ENCODE results near the gene CTXND2. TPM values are rescaled to one million over a fixed set of nuclear protein-coding genes. Genes with fewer than 3 reads are reported as not detected.

Gene CTXND2
- total and polyA plus RNA-seq, 2 of the 8 experiments (the other 6 are each of a cell fraction or from before 2014, with no cell fraction given), result not detected

DNA sequence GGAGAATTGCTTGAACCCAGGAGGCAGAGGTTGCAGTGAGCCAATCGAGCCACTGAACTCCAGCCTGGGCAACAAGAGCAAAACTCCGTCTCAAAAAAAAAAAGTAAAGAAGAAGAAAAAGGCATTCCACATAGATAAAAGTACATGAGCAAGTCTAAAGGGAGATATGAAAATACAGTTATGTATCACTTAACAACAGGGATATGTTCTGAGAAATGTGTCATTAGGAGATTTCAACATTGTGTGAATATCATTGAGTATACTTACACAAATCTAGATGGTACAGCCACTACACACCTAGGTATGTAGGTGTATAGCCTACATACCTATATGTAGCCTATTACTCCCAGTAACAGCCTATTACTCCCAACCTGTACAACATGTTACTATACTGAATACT is 23.2 kb upstream of the CTXND2 start (continued):
- TF ChIP-seq, protein P1, sequence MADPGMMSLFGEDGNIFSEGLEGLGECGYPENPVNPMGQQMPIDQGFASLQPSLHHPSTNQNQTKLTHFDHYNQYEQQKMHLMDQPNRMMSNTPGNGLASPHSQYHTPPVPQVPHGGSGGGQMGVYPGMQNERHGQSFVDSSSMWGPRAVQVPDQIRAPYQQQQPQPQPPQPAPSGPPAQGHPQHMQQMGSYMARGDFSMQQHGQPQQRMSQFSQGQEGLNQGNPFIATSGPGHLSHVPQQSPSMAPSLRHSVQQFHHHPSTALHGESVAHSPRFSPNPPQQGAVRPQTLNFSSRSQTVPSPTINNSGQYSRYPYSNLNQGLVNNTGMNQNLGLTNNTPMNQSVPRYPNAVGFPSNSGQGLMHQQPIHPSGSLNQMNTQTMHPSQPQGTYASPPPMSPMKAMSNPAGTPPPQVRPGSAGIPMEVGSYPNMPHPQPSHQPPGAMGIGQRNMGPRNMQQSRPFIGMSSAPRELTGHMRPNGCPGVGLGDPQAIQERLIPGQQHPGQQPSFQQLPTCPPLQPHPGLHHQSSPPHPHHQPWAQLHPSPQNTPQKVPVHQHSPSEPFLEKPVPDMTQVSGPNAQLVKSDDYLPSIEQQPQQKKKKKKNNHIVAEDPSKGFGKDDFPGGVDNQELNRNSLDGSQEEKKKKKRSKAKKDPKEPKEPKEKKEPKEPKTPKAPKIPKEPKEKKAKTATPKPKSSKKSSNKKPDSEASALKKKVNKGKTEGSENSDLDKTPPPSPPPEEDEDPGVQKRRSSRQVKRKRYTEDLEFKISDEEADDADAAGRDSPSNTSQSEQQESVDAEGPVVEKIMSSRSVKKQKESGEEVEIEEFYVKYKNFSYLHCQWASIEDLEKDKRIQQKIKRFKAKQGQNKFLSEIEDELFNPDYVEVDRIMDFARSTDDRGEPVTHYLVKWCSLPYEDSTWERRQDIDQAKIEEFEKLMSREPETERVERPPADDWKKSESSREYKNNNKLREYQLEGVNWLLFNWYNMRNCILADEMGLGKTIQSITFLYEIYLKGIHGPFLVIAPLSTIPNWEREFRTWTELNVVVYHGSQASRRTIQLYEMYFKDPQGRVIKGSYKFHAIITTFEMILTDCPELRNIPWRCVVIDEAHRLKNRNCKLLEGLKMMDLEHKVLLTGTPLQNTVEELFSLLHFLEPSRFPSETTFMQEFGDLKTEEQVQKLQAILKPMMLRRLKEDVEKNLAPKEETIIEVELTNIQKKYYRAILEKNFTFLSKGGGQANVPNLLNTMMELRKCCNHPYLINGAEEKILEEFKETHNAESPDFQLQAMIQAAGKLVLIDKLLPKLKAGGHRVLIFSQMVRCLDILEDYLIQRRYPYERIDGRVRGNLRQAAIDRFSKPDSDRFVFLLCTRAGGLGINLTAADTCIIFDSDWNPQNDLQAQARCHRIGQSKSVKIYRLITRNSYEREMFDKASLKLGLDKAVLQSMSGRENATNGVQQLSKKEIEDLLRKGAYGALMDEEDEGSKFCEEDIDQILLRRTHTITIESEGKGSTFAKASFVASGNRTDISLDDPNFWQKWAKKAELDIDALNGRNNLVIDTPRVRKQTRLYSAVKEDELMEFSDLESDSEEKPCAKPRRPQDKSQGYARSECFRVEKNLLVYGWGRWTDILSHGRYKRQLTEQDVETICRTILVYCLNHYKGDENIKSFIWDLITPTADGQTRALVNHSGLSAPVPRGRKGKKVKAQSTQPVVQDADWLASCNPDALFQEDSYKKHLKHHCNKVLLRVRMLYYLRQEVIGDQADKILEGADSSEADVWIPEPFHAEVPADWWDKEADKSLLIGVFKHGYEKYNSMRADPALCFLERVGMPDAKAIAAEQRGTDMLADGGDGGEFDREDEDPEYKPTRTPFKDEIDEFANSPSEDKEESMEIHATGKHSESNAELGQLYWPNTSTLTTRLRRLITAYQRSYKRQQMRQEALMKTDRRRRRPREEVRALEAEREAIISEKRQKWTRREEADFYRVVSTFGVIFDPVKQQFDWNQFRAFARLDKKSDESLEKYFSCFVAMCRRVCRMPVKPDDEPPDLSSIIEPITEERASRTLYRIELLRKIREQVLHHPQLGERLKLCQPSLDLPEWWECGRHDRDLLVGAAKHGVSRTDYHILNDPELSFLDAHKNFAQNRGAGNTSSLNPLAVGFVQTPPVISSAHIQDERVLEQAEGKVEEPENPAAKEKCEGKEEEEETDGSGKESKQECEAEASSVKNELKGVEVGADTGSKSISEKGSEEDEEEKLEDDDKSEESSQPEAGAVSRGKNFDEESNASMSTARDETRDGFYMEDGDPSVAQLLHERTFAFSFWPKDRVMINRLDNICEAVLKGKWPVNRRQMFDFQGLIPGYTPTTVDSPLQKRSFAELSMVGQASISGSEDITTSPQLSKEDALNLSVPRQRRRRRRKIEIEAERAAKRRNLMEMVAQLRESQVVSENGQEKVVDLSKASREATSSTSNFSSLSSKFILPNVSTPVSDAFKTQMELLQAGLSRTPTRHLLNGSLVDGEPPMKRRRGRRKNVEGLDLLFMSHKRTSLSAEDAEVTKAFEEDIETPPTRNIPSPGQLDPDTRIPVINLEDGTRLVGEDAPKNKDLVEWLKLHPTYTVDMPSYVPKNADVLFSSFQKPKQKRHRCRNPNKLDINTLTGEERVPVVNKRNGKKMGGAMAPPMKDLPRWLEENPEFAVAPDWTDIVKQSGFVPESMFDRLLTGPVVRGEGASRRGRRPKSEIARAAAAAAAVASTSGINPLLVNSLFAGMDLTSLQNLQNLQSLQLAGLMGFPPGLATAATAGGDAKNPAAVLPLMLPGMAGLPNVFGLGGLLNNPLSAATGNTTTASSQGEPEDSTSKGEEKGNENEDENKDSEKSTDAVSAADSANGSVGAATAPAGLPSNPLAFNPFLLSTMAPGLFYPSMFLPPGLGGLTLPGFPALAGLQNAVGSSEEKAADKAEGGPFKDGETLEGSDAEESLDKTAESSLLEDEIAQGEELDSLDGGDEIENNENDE (IDR thresholded peaks at IDR 0.05; ENCODE audit: insufficient replicate concordance, low read length), result no peak
- no peak for TF ChIP-seq TEAD4 (IDR thresholded peaks at IDR 0.05; ENCODE audit: low read depth, low read length)
- no peak for TF ChIP-seq CHD1 (IDR thresholded peaks at IDR 0.05; ENCODE audit: low read depth, low read length)
- no peak for TF ChIP-seq PHF8 (conservative IDR thresholded peaks at IDR 0.05; ENCODE audit: low read depth, low read length)
- TF ChIP-seq SIRT6 (IDR thresholded peaks at IDR 0.05; ENCODE audit: low read length), result no peak
- TF ChIP-seq ZNF274 (IDR thresholded peaks at IDR 0.05; ENCODE audit: borderline replicate concordance, extremely low read depth, low read length), result no peak

Measured in H1 (cell line).